Measurements from ENCODE around the gene SAFB. TPM values are rescaled to one million over a fixed set of nuclear protein-coding genes. Genes with fewer than 3 reads are reported as not detected.

The SAFB gene
- polyA plus RNA-seq, 1 donor from 2014 or later: 89.8 TPM

- TF ChIP-seq RAD21 (conservative IDR thresholded peaks at IDR 0.05): no peak
- Histone ChIP-seq H3K9ac (ENCODE audit: low read length) (no peak overlapping the region), H3K9me2 (ENCODE audit: insufficient read depth, low read length) (no peaks in the 10 kb centered on the region), H3F3A (ENCODE audit: insufficient read depth, low read length, poor library complexity, severe bottlenecking) (no peaks in the 10 kb centered on the region), H3K36me3 (ENCODE audit: insufficient read depth, low read length) (no peaks in the 10 kb centered on the region), H3K27ac (ENCODE audit: low read length) (no peak overlapping the region), H3K27me3 (ENCODE audit: insufficient read depth, low read depth, low read length) (no peaks in the 10 kb centered on the region), H3K79me2 (replicated peaks; ENCODE audit: insufficient read depth, low read length) (no peaks in the 10 kb centered on the region), H3K9me3 (ENCODE audit: low read length) (no peaks in the 10 kb centered on the region), H2AFZ (ENCODE audit: low read depth, low read length) (no peak overlapping the region), H3K4me3 (ENCODE audit: low read length) (no peak overlapping the region), H3K4me2 (ENCODE audit: low read length) (no peak overlapping the region), H4K20me1 (ENCODE audit: insufficient read depth) (no peaks in the 10 kb centered on the region)
Observed at GRCh38 chr19:5674714-5675113, 51.8 kb downstream of the SAFB start.

GRCh38 chr19:5676105-5676771 lies 53.4 kb downstream of the SAFB start:
- Histone ChIP-seq H3K4me2 (ENCODE audit: low read length) (no peak overlapping the region), H3K9me2 (ENCODE audit: insufficient read depth, low read length) (no peaks in the 10 kb centered on the region), H3K27me3 (ENCODE audit: insufficient read depth, low read depth, low read length) (no peaks in the 10 kb centered on the region), H2AFZ (ENCODE audit: low read depth, low read length) (no peak overlapping the region), H3F3A (ENCODE audit: insufficient read depth, low read length, poor library complexity, severe bottlenecking) (no peaks in the 10 kb centered on the region), H3K79me2 (replicated peaks; ENCODE audit: insufficient read depth, low read length) (peaks cover 3% of the 10 kb centered on the region), H3K4me3 (ENCODE audit: low read length) (no peak overlapping the region), H3K36me3 (ENCODE audit: insufficient read depth, low read length) (no peaks in the 10 kb centered on the region), H4K20me1 (ENCODE audit: insufficient read depth) (no peaks in the 10 kb centered on the region), H3K9ac (ENCODE audit: low read length) (no peak overlapping the region), H3K9me3 (ENCODE audit: low read length) (no peaks in the 10 kb centered on the region), H3K27ac (ENCODE audit: low read length) (no peak overlapping the region)
- no peak for TF ChIP-seq RAD21 (conservative IDR thresholded peaks at IDR 0.05)
- TF ChIP-seq CTCF (IDR thresholded peaks at IDR 0.05; ENCODE audit: poor library complexity, severe bottlenecking): no peak
- TF ChIP-seq SMC3 (conservative IDR thresholded peaks at IDR 0.05; ENCODE audit: poor library complexity): no peak
- no peak for TF ChIP-seq POLR2AphosphoS5 (IDR thresholded peaks at IDR 0.05)
- TF ChIP-seq MXI1 (conservative IDR thresholded peaks at IDR 0.05; ENCODE audit: poor library complexity, severe bottlenecking): no peak
- TF ChIP-seq EP300 (conservative IDR thresholded peaks at IDR 0.05; ENCODE audit: poor library complexity, severe bottlenecking): no peak
- no peak for TF ChIP-seq REST (IDR thresholded peaks at IDR 0.05; ENCODE audit: borderline replicate concordance)
- no peak for TF ChIP-seq TAF1 (IDR thresholded peaks at IDR 0.05; ENCODE audit: low read depth)
- no peak for TF ChIP-seq EZH2 (IDR thresholded peaks at IDR 0.05; ENCODE audit: borderline replicate concordance, insufficient read depth, low read length, poor library complexity, severe bottlenecking)
